SHP77 (cell line): ENCODE results near the gene SLC25A51.
"Not testable (repeated sequence)": the region's sequence is repeated elsewhere in the genome, so short reads cannot be mapped to it uniquely, and the experiment has no call there.

Experiments
- DNase-seq, 2 experiments: peaks; one replicate each; lab custom pipeline; 2025; lab: John Stamatoyannopoulos, UW

Gene SLC25A51

GRCh38 chr9:37902796-37903646 is 906 bp downstream of the SLC25A51 start:
- DNase-seq: no peak

GRCh38 chr9:37902131-37902530 is 1.8 kb downstream of the SLC25A51 start:
- no peak for DNase-seq

GRCh38 chr9:37899041-37899440 is 4.9 kb downstream of the SLC25A51 start:
- no peak for DNase-seq

- no peak for DNase-seq
Observed at GRCh38 chr9:37897665-37898064, 6.3 kb downstream of the SLC25A51 start.

DNA sequence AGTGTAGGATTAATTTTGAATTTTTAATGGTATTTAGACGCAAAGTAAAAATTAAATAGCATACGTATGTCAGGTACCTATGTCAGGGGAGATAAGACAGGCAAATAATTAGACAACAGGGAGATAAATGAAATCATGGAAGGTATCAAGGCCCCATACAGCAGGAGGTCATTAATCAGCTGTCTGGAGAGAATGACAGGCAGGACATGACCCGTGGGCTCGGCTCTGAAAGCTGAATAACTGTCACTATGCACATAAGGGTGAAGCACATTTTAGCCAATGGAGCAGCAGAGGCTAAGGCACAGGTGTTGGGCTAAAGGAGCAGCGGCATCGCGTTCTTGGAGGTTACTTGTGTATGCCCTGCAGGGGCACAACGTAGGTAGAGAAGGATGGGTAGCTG is 11.9 kb downstream of the SLC25A51 start:
- no peak for DNase-seq

DNA sequence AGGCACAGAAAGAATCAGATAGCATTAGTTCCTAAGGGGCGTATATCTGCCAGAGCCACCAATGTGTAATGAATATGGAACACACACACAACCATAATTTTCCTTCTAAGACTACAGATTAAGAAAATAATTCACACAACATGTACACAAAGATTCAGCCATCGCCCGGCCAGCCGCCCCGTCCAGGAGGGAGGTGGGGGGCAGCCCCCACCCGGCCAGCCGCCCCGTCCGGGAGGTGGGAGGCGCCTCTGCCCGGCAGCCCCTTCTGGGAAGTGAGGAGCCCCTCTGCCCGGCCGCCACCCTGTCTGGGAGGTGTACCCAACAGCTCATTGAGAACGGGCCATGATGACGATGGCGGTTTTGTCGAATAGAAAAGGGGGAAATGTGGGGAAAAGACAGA is 12.9 kb downstream of the SLC25A51 start:
- DNase-seq: not testable (repeated sequence)

DNA sequence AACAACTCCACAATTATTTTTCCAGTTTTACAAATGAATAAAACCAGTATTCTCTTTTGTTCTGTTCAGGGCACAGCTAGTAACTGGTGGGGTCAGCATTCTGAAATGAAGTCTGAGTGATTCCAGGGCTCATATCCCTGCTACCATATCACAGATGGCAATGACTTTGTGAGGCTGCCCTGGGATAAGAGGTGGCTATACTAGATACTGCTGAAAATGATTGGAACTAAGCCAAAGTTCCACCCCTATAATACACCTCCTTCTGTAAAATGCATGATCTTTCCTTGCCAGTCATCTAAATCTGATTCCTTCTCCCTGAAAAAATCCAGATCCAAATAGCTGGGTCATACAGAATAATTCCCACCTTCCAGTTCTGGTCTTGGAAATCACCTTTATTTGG is 14.4 kb downstream of the SLC25A51 start:
- DNase-seq: no peak

- DNase-seq: not testable (repeated sequence)
Observed at GRCh38 chr9:37887977-37888583, 15.8 kb downstream of the SLC25A51 start.

DNA sequence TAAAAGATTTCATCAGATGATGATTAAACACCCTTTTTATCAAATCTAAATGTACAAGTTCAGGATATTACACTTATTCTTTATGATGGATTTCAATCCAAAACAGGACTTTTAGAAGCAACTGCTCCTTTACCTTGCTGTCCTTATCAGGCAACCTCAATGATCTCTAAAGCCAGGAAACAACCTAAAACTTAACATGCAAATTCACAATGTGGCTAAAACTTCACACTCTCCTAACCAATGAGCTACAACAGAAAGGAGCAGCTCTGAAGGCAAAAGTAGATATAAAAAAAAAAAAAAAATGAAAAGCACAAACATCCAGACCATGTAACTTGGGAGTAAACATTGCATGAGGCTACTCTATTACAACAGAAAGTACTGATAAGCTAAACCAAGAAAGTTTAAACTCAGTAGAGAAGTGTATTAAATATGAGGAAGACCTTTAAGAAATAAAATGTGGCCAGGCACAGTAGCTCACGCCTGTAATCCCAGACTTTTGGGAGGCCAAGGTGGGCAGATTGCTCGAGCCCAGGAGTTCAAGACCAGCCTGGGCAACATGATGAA is 22.9 kb downstream of the SLC25A51 start:
- no peak for DNase-seq

DNA sequence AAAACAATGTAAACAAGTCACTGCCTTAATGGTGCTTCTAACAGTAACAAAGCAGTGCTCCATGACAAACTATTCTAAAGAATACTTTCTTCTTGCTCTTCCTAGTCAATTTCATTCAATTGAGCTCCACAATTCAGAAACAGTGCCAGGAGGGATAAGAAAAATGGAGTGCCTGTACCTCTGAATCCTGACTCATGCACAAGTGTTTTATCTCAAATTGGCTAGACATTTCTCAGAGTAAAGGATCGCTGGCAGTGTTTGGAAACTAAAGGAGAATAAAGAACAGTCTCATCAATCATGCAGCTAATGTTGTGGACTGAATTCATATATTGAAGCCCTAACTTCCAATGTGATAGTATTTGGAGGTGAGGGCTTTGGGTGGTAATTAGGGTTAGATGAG is 27.6 kb downstream of the SLC25A51 start:
- DNase-seq: no peak

- no peak for DNase-seq
Observed at GRCh38 chr9:37873955-37874354, 30.0 kb downstream of the SLC25A51 start.

GRCh38 chr9:37870799-37871176 is 33.1 kb downstream of the SLC25A51 start:
- DNase-seq: no peak

DNA sequence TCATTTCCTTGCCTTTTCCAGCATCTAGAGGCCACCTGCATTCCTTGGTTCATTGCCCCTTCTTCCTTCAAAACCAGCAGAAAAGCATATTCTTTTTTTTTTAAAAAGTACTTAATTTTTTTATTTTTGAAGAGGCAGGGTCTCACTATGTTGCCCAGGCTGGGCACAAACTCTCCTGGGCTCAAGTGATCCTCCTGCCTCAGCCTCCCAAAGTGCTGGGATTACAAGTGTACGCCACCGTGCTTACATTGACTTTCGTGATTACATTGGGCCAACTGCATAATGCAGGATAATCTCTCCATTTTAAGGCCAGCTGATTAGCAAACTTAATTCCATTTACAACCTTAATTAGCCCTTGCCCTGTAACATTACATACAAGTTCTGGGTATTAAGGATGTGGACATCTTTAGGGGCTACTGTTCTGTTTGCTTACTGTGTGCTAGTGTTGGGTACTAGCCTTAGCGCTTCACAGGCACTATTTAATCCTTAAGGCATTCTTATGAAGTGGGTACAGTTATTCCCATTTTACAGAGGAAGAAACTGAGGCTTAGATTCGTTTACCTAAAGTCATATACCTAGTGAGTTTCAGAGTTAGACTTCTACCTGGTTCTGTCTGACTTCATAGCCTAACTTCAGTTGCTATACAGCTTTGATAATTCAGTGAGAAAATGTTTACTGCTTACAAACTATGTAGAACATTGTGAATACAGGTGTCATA is 33.7 kb downstream of the SLC25A51 start:
- DNase-seq: no peak

- DNase-seq: no peak
Observed at GRCh38 chr9:37862530-37862929, 41.4 kb downstream of the SLC25A51 start.

GRCh38 chr9:37859043-37859442 is 44.9 kb downstream of the SLC25A51 start:
- DNase-seq: no peak

DNA sequence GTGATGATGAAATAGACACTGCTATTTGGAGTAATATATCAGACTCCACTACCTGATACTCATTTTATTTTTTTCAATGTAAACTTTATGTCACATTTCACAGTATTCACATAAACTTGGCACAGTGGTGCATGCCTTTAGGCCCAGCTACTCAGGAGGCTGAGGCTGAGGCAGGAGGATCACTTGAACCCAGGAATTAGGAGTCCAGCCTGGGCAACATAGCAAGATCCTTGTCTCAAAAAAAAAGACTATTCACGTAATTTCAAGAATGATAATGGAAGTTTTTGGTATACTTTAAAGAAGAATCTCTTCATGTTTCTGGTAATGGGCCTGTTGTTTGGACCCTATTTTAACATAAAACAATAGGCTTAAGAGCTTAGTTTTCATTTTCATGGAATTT is 47.4 kb downstream of the SLC25A51 start:
- DNase-seq: no peak

- no peak for DNase-seq
Observed at GRCh38 chr9:37852222-37852621, 51.7 kb downstream of the SLC25A51 start.

DNA sequence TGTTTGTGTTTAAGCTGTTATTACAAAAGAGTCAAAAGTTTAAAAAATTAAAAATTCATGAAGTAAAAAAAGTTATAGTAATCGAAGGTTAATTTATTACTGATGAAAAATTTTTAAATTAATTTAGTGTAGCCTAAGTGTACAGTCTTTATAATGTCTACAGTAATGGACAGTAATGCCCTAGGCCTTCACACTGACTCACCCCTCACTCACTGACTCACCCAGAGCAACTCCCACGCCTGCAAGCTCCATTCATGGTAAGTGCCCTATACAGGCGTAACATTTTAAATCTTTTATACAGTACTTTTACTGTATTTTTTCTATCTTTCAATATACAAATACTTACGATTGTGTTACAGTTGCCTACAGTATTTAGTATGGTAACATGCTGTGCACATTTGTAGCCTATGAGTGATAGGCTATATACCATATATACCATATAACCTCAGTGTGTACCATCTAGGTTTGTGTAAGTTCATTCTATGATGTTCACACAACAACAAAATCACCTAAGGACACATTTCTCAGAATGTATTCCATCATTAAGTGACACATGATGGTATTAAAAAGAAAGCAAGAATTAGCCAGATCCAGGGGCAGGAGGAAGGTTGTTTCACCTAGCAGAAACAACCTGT is 63.2 kb downstream of the SLC25A51 start:
- no peak for DNase-seq

GRCh38 chr9:37839496-37840461 is 64.1 kb downstream of the SLC25A51 start:
- DNase-seq: no peak
